HG02943 (cell line): ENCODE data around the gene RPS27A.
"Not testable (repeated sequence)": the region's sequence is repeated elsewhere in the genome, so short reads cannot be mapped to it uniquely, and the experiment has no call there.

Experiments used
- ATAC-seq: cut with Tn5 transposase; IDR thresholded peaks from one replicate; pipeline ENCODE4 v1.9.1; 2021; ENCODE audit warnings: mild to moderate bottlenecking, low read depth, moderate library complexity; ENCODE audit not compliant: unreplicated experiment

The RPS27A gene

GRCh38 chr2:55232084-55232862 is at the start of gene RPS27A, which contains the start of gene CLHC1:
Gene RPS27A (plus strand): TSS chr2:55232688. CDS start chr2:55232825, 137 bp downstream.
Gene CLHC1 (minus strand): TSS chr2:55232293. CDS start chr2:55222411, 9,882 bp downstream.
- ATAC-seq, result peak; percentile 84

GRCh38 chr2:55186837-55187236 is 45.7 kb upstream of the RPS27A start:
- ATAC-seq, result not testable (repeated sequence)

- ATAC-seq, result not testable (repeated sequence)
Observed at GRCh38 chr2:55191888-55192287, 40.6 kb upstream of the RPS27A start.

GRCh38 chr2:55196526-55196925 is 36.0 kb upstream of the RPS27A start:
- no peak for ATAC-seq

GRCh38 chr2:55200416-55200815 is 32.1 kb upstream of the RPS27A start:
- ATAC-seq, result no peak

GRCh38 chr2:55204536-55204935 is 28.0 kb upstream of the RPS27A start:
- ATAC-seq, result no peak

GRCh38 chr2:55204950-55205349 is 27.5 kb upstream of the RPS27A start:
- ATAC-seq, result no peak

- no peak for ATAC-seq
Observed at GRCh38 chr2:55213822-55214221, 18.7 kb upstream of the RPS27A start.

GRCh38 chr2:55223958-55224760 is 8.3 kb upstream of the RPS27A start:
- ATAC-seq, result no peak

GRCh38 chr2:55224761-55225261 is 7.7 kb upstream of the RPS27A start:
- no peak for ATAC-seq

- no peak for ATAC-seq
Observed at GRCh38 chr2:55225481-55226020, 6.9 kb upstream of the RPS27A start.

GRCh38 chr2:55227437-55228225 is 4.9 kb upstream of the RPS27A start:
- ATAC-seq, result not testable (repeated sequence)

GRCh38 chr2:55228226-55228563 is 4.3 kb upstream of the RPS27A start:
- ATAC-seq, result no peak

- ATAC-seq, result no peak
Observed at GRCh38 chr2:55229221-55229620, 3.3 kb upstream of the RPS27A start.

- ATAC-seq, result no peak
Observed at GRCh38 chr2:55230551-55230950, 1.9 kb upstream of the RPS27A start.

GRCh38 chr2:55231546-55232083 is 873 bp upstream of the RPS27A start:
- ATAC-seq, result no peak

GRCh38 chr2:55232863-55233657 is 572 bp downstream of the RPS27A start:
- peak; percentile 31 for ATAC-seq

GRCh38 chr2:55233658-55233940 is 1.1 kb downstream of the RPS27A start:
- ATAC-seq, result no peak

- no peak for ATAC-seq
Observed at GRCh38 chr2:55235724-55236538, 3.4 kb downstream of the RPS27A start.
